Activated T-helper 2 cell treated with anti-CD3 and anti-CD28 coated beads, Interferon-gamma antibody, Interleukin-2, Interleukin-4, amounts not matched to agents 10 μg/mL and 5 μg/mL and 100 μg/mL, durations not matched to agents 14 hours and 24 hours and 36 hours (primary cell): ENCODE data around the gene KSR1. TPM values are rescaled to one million over a fixed set of nuclear protein-coding genes. Genes with fewer than 3 reads are reported as not detected.
"Not testable (repeated sequence)": the region's sequence is repeated elsewhere in the genome, so short reads cannot be mapped to it uniquely, and the experiment has no call there.

ENCODE experiments used
- DNase-seq: peaks from one replicate; pipeline ENCODE4 v3.0.0; 2021; ENCODE audit warnings: low spot score
- H3K27ac Mint-ChIP-seq: one replicate; pipeline ENCODE4 v1.8.0; 2021; ENCODE audit warnings: mixed read lengths
- H3K27me3 Mint-ChIP-seq: one replicate; pipeline ENCODE4 v1.8.0; 2021; ENCODE audit warnings: low read depth, mixed read lengths
- H3K36me3 Mint-ChIP-seq: one replicate; pipeline ENCODE4 v1.8.0; 2021; ENCODE audit warnings: low read depth, mixed read lengths
- H3K4me1 Mint-ChIP-seq: one replicate; pipeline ENCODE4 v1.8.0; 2021; ENCODE audit warnings: low read depth, mixed read lengths
- H3K4me3 Mint-ChIP-seq: one replicate; pipeline ENCODE4 v1.8.0; 2021; ENCODE audit warnings: low read depth, mild to moderate bottlenecking, moderate library complexity, mixed read lengths
- H3K9me3 Mint-ChIP-seq: one replicate; pipeline ENCODE4 v1.8.0; 2021; ENCODE audit warnings: mixed read lengths
- intact Hi-C: fragments of 100-400 bp; cut with micrococcal nuclease; formaldehyde crosslinking; loops from one replicate; pipeline ENCODE4 v1.15.1; 2023
- total RNA-seq: library from RNA; stranded (reverse); gene quantifications from 2 replicates; pipeline ENCODE4 v1.2.3, GENCODE V29; 2022

The KSR1 gene
- total RNA-seq = 96.5 and 101 TPM in 2 replicates

GRCh38 chr17:27455914-27456680 is at the start of gene KSR1:
TSS of gene KSR1 (plus strand) at chr17:27456448. CDS start at chr17:27456644, 196 bp downstream.
- intact Hi-C loops = loop anchor here (1.0 to 10.0 kb wide), 4 partner anchors 10 to 145 kb away; no protein-coding TSS in a partner anchor
- peak; percentile 77 for DNase-seq
- Mint-ChIP-seq H3K27ac (peak within 1 kb of the TSS; percentile 57), H3K4me1 (peaks cover 35% of the 10 kb centered on the region), H3K4me3 (peak within 1 kb of the TSS; percentile 95), H3K27me3 (peaks cover 11% of the 10 kb centered on the region), H3K9me3 (no peaks in the 10 kb centered on the region), H3K36me3 (peaks cover 18% of the 10 kb centered on the region)

DNA sequence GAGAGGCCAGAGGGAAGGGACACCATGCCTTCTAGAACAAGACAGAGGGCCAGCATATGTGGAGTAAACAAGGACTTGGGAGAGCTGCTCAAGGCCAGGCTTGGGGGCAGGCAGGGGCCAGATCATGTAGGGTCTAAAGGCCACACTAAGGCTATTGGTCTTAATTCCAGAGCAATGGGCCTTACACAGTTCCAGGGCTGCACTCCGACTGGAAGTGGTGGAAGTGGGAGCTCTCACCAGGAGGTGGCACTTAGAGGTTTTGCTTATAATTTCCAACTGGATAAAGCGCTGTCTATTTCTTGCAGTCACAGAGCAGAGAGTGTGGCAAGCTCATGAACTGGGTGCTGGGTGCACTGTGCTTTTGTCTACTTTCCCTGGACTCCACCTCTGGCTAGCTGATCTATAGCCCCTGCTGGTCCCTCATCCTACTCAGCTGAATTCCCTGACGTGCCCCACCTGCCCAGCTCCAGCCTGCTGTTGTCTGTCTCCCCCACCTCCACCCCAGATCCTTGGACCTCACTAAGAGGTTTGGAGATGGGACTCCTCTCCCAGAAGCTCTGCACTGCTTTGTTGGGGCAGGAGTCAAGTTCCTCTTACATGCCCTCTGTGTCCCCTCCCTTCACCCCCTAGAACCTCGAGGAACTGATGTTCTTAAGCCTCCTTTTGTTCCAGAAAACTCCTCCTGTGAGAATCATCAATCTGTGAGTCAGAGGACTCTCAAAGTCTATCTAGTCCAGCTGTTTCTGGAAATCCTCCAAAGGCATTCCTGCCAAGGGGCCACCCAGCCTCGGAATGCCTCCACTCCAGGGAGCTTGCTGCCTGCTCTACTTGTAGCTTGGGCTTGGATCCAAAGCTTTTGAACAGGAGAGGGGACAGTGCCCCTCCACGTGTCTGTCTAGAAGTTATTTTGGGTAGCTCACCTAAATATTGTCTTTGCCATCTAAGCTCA is 48.1 kb upstream of the KSR1 start:
- H3K36me3 Mint-ChIP-seq = no peaks in the 10 kb centered on the region
- no peaks in the 10 kb centered on the region for H3K9me3 Mint-ChIP-seq
- intact Hi-C loops = no loop called here
- H3K27ac Mint-ChIP-seq = no peak overlapping the region
- H3K4me1 Mint-ChIP-seq = no peaks in the 10 kb centered on the region
- DNase-seq = no peak
- H3K4me3 Mint-ChIP-seq = no peak overlapping the region
- H3K27me3 Mint-ChIP-seq = peaks cover 2% of the 10 kb centered on the region

- no peak overlapping the region for H3K4me3 Mint-ChIP-seq
- H3K4me1 Mint-ChIP-seq = no peaks in the 10 kb centered on the region
- DNase-seq = no peak
- H3K36me3 Mint-ChIP-seq = no peaks in the 10 kb centered on the region
- H3K27me3 Mint-ChIP-seq = peaks cover 2% of the 10 kb centered on the region
- intact Hi-C loops = no loop called here
- no peaks in the 10 kb centered on the region for H3K9me3 Mint-ChIP-seq
- H3K27ac Mint-ChIP-seq = no peak overlapping the region
Observed at GRCh38 chr17:27408891-27409290, 47.4 kb upstream of the KSR1 start.

DNA sequence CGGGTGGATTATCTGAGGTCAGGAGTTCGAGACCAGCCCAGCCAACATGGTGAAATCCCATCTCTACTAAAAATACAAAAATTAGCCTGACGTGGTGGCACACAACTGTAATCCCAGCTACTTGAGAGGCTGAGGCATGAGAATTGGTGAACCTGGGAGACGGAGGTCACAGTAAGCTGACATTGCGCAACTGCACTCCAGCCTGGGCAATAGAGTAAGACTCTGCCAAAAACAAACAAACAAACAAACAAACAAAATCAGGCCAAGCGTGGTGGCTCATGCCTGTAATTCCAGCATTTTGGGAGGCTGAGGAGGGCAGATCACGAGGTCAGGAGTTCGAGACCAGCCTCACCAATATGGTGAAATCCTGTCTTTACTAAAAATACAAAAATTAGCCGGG is 44.1 kb upstream of the KSR1 start:
- H3K9me3 Mint-ChIP-seq, DNase-seq, H3K27ac Mint-ChIP-seq, H3K4me1 Mint-ChIP-seq, H3K36me3 Mint-ChIP-seq, H3K27me3 Mint-ChIP-seq, H3K4me3 Mint-ChIP-seq, intact Hi-C loops: not testable (repeated sequence)

DNA sequence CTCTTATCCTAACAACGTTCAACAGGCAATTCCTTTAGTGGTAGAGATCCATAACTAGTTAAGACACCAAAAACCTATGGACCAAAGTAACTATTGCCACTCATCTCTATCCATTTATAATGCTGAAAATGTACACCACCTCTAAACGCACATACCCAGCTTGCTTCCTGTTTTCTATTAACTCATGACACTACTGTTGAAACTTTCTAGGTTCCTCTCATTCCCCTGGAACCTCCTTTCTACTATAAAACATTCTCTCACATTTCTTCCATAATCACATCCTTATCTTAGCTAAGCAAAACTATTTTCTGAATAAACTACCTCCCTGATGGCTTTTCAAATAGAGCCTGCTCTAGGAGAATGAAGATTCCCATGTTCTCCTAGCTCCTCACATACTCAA is 42.9 kb upstream of the KSR1 start:
- no peak for DNase-seq
- Mint-ChIP-seq H3K4me1 (no peaks in the 10 kb centered on the region), H3K27ac (no peak overlapping the region), H3K4me3 (no peak overlapping the region), H3K27me3 (peaks cover 3% of the 10 kb centered on the region), H3K9me3 (no peaks in the 10 kb centered on the region), H3K36me3 (no peaks in the 10 kb centered on the region)
- intact Hi-C loops = no loop called here

- Mint-ChIP-seq H3K4me3 (no peak overlapping the region), H3K27me3 (peaks cover 3% of the 10 kb centered on the region), H3K36me3 (no peaks in the 10 kb centered on the region), H3K27ac (no peak overlapping the region), H3K9me3 (no peaks in the 10 kb centered on the region), H3K4me1 (no peaks in the 10 kb centered on the region)
- intact Hi-C loops = no loop called here
- DNase-seq = no peak
Observed at GRCh38 chr17:27413792-27414191, 42.5 kb upstream of the KSR1 start.

GRCh38 chr17:27414271-27414670 is 42.0 kb upstream of the KSR1 start:
- Mint-ChIP-seq H3K4me3 (no peak overlapping the region), H3K36me3 (no peaks in the 10 kb centered on the region), H3K9me3 (no peaks in the 10 kb centered on the region), H3K4me1 (no peaks in the 10 kb centered on the region), H3K27me3 (peaks cover 3% of the 10 kb centered on the region), H3K27ac (no peak overlapping the region)
- intact Hi-C loops = no loop called here
- no peak for DNase-seq

GRCh38 chr17:27414694-27415093 is 41.6 kb upstream of the KSR1 start:
- intact Hi-C loops = no loop called here
- peaks cover 3% of the 10 kb centered on the region for H3K27me3 Mint-ChIP-seq
- no peaks in the 10 kb centered on the region for H3K4me1 Mint-ChIP-seq
- no peak overlapping the region for H3K27ac Mint-ChIP-seq
- no peak overlapping the region for H3K4me3 Mint-ChIP-seq
- no peak for DNase-seq
- no peaks in the 10 kb centered on the region for H3K9me3 Mint-ChIP-seq
- H3K36me3 Mint-ChIP-seq = no peaks in the 10 kb centered on the region

- no peaks in the 10 kb centered on the region for H3K4me1 Mint-ChIP-seq
- H3K4me3 Mint-ChIP-seq = no peak overlapping the region
- no peaks in the 10 kb centered on the region for H3K9me3 Mint-ChIP-seq
- intact Hi-C loops = no loop called here
- DNase-seq = no peak
- H3K27me3 Mint-ChIP-seq = peaks cover 3% of the 10 kb centered on the region
- no peak overlapping the region for H3K27ac Mint-ChIP-seq
- no peaks in the 10 kb centered on the region for H3K36me3 Mint-ChIP-seq
Observed at GRCh38 chr17:27415120-27415795, 41.0 kb upstream of the KSR1 start.

DNA sequence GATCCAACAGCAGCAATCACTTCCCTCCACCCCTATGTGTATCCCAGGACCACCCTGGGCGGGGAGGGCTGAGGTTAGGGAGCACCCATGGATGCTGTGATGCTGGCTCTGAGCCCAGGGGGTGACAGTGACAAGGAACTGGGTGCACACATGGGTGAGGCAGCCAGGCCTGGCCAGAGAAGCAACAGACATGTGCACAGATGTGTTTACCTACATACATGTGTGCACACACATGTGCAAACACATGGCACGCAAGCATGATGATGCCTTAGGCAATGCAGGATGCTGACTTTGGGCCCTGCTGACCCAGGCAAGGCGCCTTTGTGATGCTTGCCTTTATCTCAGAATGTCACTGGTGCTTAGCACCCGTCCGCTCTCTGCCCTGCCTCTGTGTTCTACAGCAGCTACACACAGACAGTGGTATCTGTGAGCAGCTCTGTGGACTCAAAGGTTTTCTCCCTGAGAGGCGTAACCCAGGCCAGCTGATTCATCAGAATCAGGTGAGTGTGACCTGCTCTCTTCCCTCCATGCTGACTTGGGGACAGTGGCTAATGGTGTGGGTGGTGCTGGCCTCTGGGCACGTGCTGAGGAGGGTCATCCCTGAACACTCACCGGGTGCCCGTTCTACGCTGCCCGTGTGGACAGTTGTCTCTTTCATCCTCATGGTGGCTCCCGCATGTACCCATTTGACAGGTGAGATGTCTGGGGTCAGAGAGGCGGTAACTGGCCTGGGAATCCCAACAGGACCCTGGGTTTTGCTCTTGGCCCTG is 38.5 kb upstream of the KSR1 start:
- no peak for DNase-seq
- H3K36me3 Mint-ChIP-seq = no peaks in the 10 kb centered on the region
- peaks cover 2% of the 10 kb centered on the region for H3K27me3 Mint-ChIP-seq
- intact Hi-C loops = no loop called here
- no peak overlapping the region for H3K4me3 Mint-ChIP-seq
- H3K9me3 Mint-ChIP-seq = no peaks in the 10 kb centered on the region
- no peaks in the 10 kb centered on the region for H3K4me1 Mint-ChIP-seq
- no peak overlapping the region for H3K27ac Mint-ChIP-seq

- Mint-ChIP-seq H3K4me1 (no peaks in the 10 kb centered on the region), H3K27me3 (peaks cover 2% of the 10 kb centered on the region), H3K9me3 (no peaks in the 10 kb centered on the region), H3K27ac (no peak overlapping the region), H3K36me3 (no peaks in the 10 kb centered on the region), H3K4me3 (no peak overlapping the region)
- intact Hi-C loops = no loop called here
- no peak for DNase-seq
Observed at GRCh38 chr17:27418366-27418615, 38.0 kb upstream of the KSR1 start.

DNA sequence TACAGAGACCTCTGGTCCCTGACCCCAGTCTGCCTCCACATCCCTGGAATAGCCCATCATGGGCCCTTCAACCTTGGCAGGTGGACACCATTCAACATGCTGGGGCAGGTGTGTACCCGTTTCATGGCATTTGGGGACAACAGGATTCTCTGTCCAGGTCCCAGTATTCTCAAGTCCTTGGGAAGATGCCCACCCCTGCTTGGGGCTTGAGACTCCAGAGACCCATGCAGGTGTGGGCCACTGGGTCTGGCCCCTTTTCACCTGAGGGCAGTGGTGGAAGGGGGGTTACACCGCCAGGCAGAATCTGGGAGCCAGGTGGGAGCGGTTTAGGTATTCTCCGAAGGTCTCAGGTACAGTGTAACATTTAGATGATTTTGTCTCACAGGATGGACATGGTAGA is 37.1 kb upstream of the KSR1 start:
- peaks cover 2% of the 10 kb centered on the region for H3K27me3 Mint-ChIP-seq
- no peaks in the 10 kb centered on the region for H3K9me3 Mint-ChIP-seq
- no peaks in the 10 kb centered on the region for H3K36me3 Mint-ChIP-seq
- intact Hi-C loops = no loop called here
- H3K27ac Mint-ChIP-seq = no peak overlapping the region
- H3K4me3 Mint-ChIP-seq = no peak overlapping the region
- H3K4me1 Mint-ChIP-seq = no peaks in the 10 kb centered on the region
- DNase-seq = no peak
